HG03565 (cell line): ENCODE data around the gene CCDC69.
"Not testable (repeated sequence)": the region's sequence is repeated elsewhere in the genome, so short reads cannot be mapped to it uniquely, and the experiment has no call there.

Experiments
- ATAC-seq: cut with Tn5 transposase; IDR thresholded peaks from one replicate; pipeline ENCODE4 v1.9.1; 2021; ENCODE audit warnings: mild to moderate bottlenecking, moderate library complexity; ENCODE audit not compliant: unreplicated experiment

Gene CCDC69

DNA sequence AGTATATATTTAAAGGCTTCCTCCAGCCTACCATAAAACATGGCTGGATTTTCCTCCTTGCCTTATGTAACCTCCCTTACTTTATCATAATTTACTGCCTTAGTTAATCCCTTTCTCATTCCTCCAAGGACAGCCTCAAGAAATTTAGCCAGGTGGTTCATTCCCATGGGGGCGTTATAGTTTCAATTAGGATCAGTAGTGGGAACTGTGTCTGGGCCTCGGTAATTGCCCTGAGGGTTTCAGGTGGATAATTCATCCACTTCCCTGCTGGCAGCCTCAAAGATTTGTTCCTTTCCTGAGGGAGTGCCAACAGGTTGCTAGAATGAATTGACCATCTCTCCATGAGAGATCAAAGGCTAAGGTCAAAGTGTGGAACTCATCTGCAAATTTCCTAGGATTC, 24.8 kb upstream of the CCDC69 start:
- no peak for ATAC-seq

DNA sequence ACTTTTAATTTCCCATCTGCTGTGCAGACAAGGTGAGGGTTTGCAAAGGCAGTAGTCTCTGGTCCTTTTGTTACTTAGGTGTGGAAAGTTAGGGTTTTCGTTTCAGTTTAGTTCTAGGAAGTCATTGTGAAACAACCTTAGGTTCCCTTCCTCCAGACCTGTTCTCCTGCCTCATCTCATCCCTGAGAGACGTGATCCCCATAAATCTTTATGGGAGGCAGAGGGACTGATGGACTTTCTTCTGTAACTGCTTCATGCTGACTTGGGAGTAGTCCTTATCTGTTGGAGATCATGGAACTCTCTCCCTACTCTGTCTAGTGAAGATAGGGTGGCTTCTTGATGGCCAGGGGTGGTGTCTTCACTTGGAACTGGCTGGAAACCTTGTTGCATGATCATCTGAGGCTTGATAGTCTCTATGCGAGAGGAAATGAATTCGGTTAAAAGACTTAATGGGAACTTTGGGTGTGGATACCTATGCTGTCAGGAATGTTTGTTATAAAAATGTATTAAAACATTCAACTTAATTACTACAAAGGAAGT, 21.9 kb upstream of the CCDC69 start:
- no peak for ATAC-seq

DNA sequence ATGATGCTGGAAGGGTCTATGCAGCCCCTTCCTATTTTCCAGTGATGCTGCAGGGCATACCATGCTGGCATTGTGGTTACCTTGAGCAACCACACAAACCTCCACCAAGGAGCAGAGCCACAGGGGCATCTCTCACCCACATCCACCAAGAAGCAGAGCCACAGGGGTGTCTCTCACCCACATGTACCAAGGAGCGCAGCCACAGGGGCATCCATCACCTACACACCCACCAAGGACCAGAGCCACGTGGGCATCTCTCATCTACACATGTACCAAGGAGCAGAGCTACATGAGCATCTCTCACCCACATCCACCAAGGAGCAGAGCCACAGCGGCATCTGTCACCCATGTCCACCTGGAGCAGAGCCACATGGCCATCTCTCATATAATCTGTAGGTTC, 20.3 kb upstream of the CCDC69 start:
- no peak for ATAC-seq

DNA sequence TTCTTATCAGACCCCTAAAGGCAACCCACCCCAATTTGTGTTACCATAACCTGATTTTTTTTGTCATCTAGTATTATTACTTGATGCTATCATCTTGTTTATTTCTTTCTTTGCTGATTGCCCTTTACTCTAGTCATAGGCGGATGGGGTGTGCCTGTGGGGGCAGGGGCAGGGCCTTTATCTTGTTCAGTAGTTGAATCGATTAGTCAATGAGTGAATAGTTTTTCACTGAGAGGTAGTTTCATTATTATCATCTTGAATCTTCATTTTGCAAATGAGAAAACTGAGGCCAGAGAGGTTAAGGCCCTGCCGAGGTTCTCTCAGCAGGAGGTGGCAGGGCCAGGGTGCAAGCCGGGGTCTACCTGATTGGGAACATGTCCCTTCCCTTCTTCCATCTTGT, 19.7 kb upstream of the CCDC69 start:
- no peak for ATAC-seq

DNA sequence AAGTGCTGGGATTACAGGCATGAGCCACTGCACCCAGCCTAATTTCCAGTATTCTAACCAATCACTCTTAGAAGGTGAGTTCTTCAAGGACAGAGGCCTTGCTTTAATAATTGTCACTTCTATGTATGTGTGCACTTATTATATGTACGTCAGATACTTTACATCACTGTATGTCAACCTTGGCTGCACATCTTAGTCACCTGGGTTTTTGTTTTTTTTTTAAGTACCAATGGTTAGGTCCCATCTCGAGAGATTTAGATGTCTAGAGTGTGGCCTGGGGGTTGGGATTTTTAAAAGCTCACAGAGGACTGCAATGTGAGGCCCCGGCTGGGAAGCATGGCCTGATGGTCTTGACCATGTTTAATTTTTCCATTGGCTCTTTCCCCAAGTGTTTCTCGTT, 19.2 kb upstream of the CCDC69 start:
- ATAC-seq = no peak

DNA sequence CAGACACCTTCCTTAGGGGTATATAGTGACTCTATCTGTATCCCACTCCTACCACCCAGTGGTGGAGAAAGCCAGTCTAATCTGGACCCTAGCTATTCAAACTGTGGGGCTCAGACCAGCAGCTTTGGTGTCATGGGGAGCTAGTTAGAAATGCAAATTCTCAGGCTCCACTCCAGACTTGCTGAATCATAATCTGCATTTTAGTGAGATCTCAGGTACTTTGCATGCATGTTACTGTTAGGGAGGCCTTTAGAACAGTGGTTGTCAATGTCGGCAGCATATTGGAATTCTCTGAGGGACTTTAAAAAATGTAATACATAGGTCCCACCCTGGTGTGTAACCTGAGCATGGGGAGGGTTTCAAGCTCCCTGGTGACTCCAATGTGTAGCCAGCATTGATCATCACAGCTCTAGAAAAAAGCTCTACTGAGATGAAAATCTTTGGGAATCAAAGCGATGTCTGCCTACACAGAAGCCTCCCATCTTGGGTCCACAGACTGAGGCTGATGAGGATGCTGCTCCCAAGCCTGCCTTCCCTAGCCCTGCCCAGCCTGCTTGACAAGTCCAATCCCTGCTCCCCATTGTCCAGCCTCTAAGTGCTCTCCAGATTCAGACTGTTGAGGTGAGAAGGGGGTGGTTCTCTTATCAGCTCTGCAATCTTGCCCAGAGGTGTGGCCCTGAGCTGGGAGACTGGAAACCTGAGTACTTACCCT, 17.2 kb upstream of the CCDC69 start:
- peak; percentile 30 for ATAC-seq

DNA sequence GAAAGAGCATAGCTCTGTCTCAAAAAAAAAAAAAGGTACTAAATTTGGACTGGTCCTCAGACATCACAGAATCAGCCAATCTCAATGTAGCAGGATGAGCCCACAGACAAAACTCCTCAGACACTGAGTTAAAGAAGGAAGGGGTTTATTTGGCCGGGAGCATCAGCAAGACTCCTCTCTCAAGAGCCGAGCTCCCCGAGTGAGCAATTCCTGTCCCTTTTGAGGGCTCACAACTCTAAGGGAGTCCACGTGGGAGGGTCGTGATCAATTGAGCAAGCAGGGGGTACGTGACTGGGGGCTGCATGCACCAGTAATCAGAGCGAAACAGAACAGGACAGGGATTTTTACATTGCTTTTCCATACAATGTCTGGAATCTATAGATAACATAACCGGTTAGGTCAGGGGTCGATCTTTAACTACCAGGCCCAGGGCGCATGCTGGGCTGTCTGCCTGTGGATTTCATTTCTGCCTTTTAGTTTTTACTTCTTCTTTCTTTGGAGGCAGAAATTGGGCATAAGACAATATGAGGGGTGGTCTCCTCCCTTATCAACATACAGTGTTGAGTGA, 16.5 kb upstream of the CCDC69 start:
- not testable (repeated sequence) for ATAC-seq

DNA sequence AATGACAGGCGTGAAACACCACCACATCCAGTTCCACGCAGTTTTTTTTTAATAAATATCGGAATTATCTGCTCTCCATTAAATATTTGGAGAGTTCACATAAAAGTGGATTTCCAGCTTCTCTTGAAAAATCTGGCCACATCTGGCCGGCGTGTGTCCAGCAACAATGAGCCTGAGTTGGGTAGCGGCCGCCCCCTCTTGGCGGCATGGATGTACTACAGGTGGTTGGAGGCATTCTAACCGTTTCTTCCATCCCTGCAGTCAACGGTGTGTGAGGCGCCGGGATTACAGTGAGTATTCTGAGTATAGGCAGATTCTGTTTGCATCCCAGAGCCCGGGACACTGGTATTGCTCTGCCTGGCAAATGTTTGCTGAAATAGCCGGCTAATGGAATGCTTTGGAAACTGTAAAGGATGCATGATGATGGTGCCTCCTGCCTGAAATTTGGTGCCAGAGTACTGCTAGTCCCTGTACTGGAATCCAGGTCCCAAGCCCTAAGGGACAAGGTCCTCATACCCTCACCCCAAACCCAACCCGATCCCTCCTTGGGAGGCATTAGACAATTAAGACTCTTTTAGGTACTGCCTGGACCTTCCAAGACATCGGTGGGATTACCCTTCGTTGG, 15.5 kb upstream of the CCDC69 start:
- peak; percentile 30 for ATAC-seq

DNA sequence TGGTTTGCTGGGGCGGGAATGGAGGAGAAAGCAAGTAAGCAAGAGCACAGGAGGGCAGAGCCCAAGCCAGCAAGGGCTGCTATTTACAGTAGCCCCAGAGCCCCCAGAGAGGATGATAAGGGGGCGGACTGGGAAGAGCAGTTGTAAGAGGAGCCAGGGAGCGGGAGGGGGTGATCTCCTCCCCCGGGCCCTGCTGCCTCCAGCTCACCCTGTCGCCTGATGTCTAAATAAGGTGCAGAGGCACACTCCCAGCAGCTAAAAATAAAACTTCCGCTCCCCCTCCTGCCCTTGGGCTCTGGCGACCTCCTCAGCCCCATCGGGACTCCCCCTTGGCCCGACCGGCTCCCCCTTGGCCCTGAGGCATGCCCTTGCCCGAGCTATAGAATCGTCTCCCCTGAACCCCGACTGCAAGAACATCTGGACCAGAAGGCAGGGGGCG, 14.4 kb upstream of the CCDC69 start:
- ATAC-seq = peak; percentile 31

DNA sequence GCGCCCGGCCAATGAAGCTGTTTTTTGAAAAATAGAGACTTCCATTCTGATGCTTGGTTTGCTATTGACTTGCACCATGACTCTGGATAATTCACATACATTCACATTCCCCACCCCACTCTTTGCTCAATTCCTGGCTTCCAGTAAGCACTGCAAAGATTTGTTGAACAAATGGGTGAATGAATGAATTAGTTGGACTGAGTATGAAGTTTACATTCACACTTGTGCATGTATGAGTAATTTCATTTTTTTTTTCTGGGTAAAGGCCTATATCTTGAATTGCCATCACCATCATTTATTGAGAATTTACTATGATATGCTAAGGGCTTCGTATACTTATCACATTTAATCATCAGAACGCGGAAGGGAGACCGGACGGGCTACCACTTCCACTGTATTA, 13.8 kb upstream of the CCDC69 start:
- ATAC-seq = no peak

DNA sequence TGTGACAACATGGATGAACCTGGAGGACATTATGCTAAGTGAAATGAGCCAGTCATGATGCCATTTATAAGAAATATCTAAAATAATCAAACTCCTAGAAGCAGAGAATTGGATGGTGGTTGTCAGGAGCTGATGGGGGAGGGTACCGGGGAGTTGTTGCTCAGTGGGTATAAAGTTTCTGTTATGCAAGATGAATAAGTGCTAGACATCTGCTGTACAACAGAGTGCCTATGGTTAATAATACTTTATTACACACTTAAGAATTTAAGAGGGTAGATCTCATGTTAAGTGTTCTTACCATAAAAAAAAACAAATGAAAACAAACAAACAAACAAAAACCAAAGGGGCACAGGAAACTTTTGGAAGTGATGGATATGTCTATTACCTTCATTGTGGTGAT, 13.0 kb upstream of the CCDC69 start:
- ATAC-seq = no peak

DNA sequence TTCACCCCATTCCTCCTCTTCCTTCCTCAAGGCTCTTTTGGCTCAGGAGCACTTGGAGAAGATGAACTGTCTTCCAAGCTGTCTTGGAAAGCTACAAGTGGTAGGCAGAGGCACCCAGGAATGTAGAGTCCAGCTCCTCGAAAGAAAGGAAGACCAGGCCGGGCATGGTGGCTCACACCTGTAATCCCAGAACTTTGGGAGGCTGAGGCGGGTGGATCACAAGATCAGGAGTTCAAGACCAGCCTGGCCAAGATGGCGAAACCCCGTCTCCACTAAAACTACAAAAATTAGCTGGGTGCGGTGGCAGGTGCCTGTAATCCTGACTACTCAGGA, 11.3 kb upstream of the CCDC69 start:
- ATAC-seq = not testable (repeated sequence)

DNA sequence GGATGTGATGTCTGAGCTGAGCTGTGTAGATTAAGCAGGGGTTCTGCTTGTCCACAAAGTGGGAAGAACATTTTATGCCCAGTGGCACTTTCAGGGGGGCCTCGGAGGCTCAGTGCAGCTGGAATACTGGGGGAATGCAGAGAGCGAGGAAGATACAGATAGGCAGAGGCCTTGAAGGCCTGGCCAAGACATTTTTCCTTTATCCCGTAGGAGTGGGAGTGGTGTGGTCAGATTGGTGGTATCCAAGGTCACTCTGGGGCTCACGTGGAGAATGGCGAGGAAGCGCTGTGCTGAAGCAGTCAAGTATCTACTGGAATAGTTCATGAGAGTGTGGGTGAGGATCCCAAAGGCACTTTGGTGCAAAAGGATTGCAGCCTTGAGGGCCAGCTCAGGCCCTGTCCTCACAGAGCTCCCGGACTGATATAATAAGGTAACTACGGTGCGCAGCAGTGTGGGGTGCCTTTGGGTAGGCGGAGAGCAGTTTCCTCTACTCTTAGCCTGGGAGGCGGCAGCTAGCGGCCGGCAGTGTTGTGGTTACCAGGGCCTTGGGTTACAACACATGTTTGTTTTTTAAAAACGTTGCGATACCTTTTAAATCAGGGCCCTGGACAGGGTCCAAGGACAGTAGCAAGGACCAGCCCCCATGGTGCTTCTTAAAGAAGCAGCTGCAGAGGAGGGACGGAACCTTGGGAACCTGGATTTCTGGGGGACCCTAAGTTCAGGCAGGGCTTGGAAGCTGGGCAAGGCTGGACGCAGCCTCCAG, 10.8 kb upstream of the CCDC69 start:
- peak; percentile 71 for ATAC-seq

DNA sequence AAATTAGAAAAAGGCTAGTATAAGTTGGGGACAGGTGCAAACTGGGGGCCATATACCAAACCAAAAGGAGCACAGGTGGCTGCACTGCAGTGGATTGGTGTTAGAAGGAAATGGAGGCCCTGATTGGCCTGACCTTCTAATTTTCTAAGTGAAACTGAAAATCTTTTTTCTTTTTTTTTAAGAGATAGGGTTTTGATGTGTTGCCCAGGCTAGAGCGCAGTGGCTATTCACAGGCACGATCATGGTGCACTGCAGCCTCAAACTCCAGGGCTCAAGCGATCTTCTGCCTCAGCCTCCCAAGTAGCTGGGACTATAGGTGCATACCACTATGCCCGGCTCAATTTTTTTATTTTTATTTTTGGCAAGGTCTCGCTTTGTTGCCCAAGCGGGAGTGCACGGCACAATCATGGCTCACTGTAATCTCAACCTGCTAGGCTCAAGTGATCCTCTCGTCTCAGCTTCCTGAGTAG, 9.8 kb upstream of the CCDC69 start:
- ATAC-seq = peak; percentile 32

DNA sequence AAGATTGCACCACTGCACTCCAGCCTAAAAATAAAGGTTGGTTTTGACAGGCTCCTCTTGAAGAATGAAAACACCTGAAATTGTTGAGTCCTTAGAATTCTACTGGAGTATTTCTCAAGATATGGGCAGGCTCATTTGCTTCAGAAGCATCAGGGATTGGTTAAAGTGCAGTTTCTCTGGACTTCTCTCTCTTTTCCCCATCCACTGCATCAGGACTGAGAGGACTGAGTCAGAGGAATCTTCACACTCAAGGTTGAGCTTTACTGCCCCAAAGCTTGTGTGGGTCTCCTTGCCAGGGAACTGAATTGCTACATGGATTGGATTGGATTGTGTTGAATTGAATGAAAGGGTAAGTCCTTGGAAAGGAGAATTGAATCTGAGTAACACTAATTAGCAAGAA, 7.5 kb upstream of the CCDC69 start:
- no peak for ATAC-seq

DNA sequence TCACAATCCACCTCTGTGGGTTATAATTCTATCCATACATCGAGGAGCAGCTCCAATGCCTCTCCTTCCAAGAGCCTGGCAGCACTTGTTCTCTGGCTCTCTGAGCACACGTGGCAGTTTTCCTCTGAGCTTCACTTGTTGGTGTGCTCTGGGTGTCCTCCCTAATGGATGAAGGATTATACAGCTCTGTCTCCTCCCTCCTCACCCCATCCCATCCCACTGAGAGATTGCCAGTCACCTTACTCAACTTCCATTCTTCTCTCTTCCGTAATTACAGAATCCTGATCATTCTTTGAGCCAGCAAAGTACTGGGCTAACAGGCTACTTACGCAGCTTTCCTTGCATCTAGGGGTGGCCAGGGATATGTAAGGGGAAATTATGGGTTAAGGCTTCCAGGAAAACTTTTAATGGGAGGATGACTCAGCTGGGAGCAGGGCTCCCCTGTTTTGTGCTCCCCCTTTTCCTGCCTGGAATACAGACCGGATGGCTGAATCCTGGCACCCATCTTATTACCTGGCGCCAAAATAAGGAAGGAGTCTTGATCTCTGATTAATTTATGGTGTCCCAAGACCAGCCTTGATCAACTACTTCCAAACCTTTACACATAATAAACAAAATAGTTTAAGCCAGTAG, 6.3 kb upstream of the CCDC69 start:
- ATAC-seq = no peak

DNA sequence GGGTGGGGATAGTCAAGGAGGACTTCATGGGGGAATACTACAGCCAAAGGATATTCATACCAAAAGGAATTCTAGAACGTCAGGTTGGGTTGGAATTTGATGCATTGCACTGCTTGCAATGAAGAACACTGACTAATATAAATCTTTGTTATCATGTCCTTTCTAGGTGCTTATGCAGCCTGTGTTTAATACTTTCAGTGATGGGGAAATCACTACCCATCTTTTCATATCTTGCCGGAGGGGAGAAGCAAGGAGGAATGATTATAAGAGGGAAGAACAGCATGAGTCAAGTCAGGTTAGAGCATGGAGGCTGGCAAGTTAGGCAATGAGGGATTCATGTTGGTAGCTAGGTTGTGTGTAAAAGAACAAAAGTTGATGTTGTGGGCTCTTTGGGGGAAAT, 5.1 kb upstream of the CCDC69 start:
- no peak for ATAC-seq

DNA sequence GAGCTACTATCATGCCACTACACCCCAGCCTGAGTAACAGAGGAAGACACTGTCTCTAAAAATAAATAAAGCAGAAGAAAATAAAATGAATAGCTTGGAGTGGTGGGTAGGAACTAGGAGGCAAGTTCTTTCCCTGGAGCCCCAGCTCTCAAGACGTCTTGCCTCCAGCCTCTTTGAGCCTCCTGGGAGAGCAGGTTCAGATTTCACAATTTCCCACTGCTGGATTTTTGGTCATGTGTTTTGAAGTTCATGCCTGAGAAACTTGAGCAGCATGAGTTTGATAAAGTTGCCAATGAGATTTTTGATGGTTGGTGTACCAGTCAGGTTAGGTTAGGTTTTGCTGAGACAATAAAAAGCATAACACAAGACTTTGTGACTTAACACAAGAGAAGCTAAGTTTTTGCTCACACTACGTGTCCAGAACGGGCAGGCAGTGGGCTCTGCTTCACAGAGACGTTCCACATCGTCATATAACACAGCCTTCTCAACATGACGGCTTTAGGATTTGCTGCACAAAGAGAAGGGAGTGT, 4.1 kb upstream of the CCDC69 start:
- no peak for ATAC-seq

DNA sequence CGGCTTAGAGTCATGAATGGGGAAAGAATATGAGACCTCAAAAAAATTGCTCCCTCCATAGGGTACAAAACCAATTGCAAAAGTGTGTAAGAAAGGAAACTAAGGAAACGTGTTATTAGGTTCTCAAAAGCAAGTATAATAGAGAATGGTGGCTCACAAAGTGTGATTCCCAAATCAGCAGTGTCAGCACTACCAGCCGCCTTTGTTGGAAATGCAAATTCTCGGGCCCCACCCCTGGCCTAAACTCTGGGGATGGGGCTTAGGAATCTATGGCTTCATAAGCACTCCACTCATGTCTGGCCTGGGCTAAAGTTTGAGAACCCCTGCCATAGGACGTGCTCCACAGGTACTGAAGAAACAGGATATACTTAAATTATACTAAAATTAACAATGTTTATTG, 1.6 kb upstream of the CCDC69 start:
- ATAC-seq = no peak

DNA sequence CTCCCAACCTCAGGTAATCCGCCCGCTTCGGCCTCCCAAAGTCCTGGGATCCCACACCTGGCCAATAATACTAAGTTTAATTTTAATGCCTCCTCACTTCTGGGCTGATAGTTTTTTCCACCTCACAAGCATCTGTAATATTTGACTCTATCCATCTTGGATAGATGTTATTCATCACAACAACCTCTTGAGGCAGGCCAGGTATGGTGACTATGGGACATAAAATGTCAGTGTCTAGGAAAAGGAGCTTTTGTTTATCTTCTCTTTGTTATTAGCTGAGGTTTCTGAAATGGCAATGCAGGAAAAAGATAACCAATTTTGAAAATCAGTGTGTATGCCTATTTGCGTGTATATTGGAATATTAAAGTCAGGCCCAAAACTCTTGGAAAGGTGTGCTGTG, 1.2 kb upstream of the CCDC69 start:
- ATAC-seq = no peak

DNA sequence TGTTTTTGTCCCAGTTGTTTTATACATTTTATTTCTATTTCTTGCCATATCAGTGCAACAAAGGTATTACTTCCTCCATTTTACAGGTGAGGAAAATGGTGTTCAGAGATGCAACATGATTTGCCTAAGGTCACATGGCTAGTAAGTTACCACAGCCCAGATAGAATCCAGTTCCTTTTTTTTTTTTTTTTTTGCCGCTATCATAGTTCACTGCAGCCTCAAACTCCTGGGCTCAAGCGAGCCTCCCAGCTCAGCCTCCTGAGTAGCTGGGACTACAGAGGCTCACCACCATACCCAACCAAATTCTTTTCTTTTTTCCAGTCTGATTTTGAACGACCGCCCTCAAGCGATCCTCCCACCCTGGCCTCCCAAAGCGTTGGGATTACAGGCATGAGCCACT, 480 bp upstream of the CCDC69 start:
- no peak for ATAC-seq
